HCT116 (cell line): Measurements from ENCODE around the gene RCOR1. TPM values are rescaled to one million over a fixed set of nuclear protein-coding genes. Genes with fewer than 3 reads are reported as not detected.
"Not testable (repeated sequence)": the region's sequence is repeated elsewhere in the genome, so short reads cannot be mapped to it uniquely, and the experiment has no call there.

Experiments used
- ATAC-seq: fragments of 200-7000 bp; cut with Tn5 transposase; 2 replicates; pipeline ENCODE4 v1.9.1; 2020; ENCODE audit warnings: mild to moderate bottlenecking, moderate library complexity
- BruUV-seq: library from RNA; stranded (reverse); fragments of 400-500 nt; replicated peaks from 2 replicates; lab custom pipeline; 2021; lab: Mats Ljungman, UMichigan
- CTCF ChIA-PET: fragments of 300-600 bp; sonication (Branson Sonifier 250); formaldehyde crosslinking; loops from one replicate; lab custom pipeline; 2021; ENCODE audit warnings: antibody characterized with exemption; lab: Charles Lee
- POLR2A ChIA-PET: fragments of 300-600, 350-600 bp; sonication (Branson Sonifier 250); formaldehyde crosslinking; loops from one replicate; lab custom pipeline; 2021; ENCODE audit warnings: antibody characterized with exemption; lab: Charles Lee
- RAD21 ChIA-PET, 2 experiments: fragments of 300-600 bp; sonication (Branson Sonifier 250); formaldehyde crosslinking; loops; one replicate each; lab custom pipeline; 2023; ENCODE audit warnings: low total read pairs in 2 of 2; ENCODE audit not compliant: uncharacterized antibody in 2 of 2, unreplicated experiment in 2 of 2, low non-redundant PET in 1 of 2; lab: Charles Lee
- DNase-seq: peaks from one replicate; pipeline ENCODE4 v3.0.0-alpha.2; 2010; ENCODE audit warnings: low read depth, low spot score
- H2AFZ ChIP-seq: fragments of 200-600 bp; shearing (Covaris generic), sonication (generic); 2 replicates; pipeline ENCODE4 v1.6.1; 2017; ENCODE audit warnings: low read depth, mixed run types, mixed read lengths, antibody characterized with exemption, low read length; ENCODE audit not compliant: poor library complexity, severe bottlenecking
- H3K27ac ChIP-seq: 2 replicates; pipeline ENCODE4 v1.5.1; 2012; ENCODE audit warnings: low read depth, low read length
- H3K27me3 ChIP-seq: fragments of 200-600 bp; sonication (generic); 2 replicates; pipeline ENCODE4 v1.6.1; 2016; ENCODE audit warnings: mixed run types, low read length, mixed read lengths; ENCODE audit not compliant: insufficient read depth
- H3K36me3 ChIP-seq, 2 experiments: fragments of 200-500 bp in 1 of 2; fragments of 200-600 bp in 1 of 2; sonication (Bioruptor generic) in 1 of 2; sonication (generic) in 1 of 2; 2 replicates each; pipeline versions ENCODE4 v1.5.1 to v1.6.1; 2014 to 2016; ENCODE audit warnings: low read length in 2 of 2, inconsistent platforms in 1 of 2, mixed read lengths in 1 of 2, mixed run types in 1 of 2; ENCODE audit not compliant: insufficient read depth in 2 of 2, control insufficient read depth in 1 of 2
- H3K4me1 ChIP-seq, 2 experiments: fragments of 200-600 bp in 1 of 2; sonication (generic) in 1 of 2; 2 replicates each; pipeline versions ENCODE4 v1.5.1 to v1.6.1; 2012 to 2017; ENCODE audit warnings: low read length in 2 of 2, inconsistent platforms in 1 of 2, mild to moderate bottlenecking in 1 of 2, mixed read lengths in 1 of 2, mixed run types in 1 of 2, moderate library complexity in 1 of 2; ENCODE audit not compliant: insufficient read depth in 2 of 2, control insufficient read depth in 1 of 2
- H3K4me2 ChIP-seq: fragments of 200-600 bp; sonication (generic); 2 replicates; pipeline ENCODE4 v1.6.1; 2017; ENCODE audit warnings: mixed run types, low read length, mixed read lengths
- H3K4me3 ChIP-seq, 2 experiments: fragments of 200-600 bp in 1 of 2; sonication (generic) in 1 of 2; replicated peaks in 1 of 2; 2 replicates each; pipeline ENCODE4 v1.5.1; 2011 to 2016; ENCODE audit warnings: low read length in 2 of 2, control low read depth in 1 of 2, low read depth in 1 of 2, mild to moderate bottlenecking in 1 of 2, mixed read lengths in 1 of 2, mixed run types in 1 of 2
- H3K79me2 ChIP-seq: fragments of 200-600 bp; sonication (generic); 2 replicates; pipeline ENCODE4 v1.6.1; 2017; ENCODE audit warnings: mild to moderate bottlenecking, mixed run types, low read length, moderate library complexity, mixed read lengths; ENCODE audit not compliant: insufficient read depth
- H3K9ac ChIP-seq: fragments of 200-600 bp; sonication (generic); 2 replicates; pipeline ENCODE4 v1.6.1; 2016; ENCODE audit warnings: low read length, mixed read lengths
- H3K9me2 ChIP-seq: fragments of 200-600 bp; sonication (generic), shearing (Covaris generic); 2 replicates; pipeline ENCODE4 v1.6.1; 2017; ENCODE audit warnings: mixed run types, mild to moderate bottlenecking, moderate library complexity; ENCODE audit not compliant: insufficient read depth
- H3K9me3 ChIP-seq, 2 experiments: fragments of 200-500 bp in 1 of 2; fragments of 200-600 bp in 1 of 2; sonication (Bioruptor generic) in 1 of 2; sonication (generic) in 1 of 2; 2 replicates each; pipeline ENCODE4 v1.6.1; 2014 to 2017; ENCODE audit warnings: low read length in 2 of 2, mixed read lengths in 2 of 2, inconsistent platforms in 1 of 2, low read depth in 1 of 2, mild to moderate bottlenecking in 1 of 2, mixed run types in 1 of 2, moderate library complexity in 1 of 2; ENCODE audit not compliant: control insufficient read depth in 1 of 2, insufficient read depth in 1 of 2
- H4K20me1 ChIP-seq: fragments of 200-600 bp; sonication (generic), shearing (Covaris generic); 2 replicates; pipeline ENCODE4 v1.6.1; 2017; ENCODE audit warnings: mixed run types, mild to moderate bottlenecking, moderate library complexity; ENCODE audit not compliant: insufficient read depth
- ATF3 ChIP-seq: IDR thresholded peaks from 2 replicates; pipeline ENCODE4 v1.6.1; 2012
- CBX3 ChIP-seq: IDR thresholded peaks from 2 replicates; pipeline ENCODE4 v1.6.1; 2012; ENCODE audit warnings: low read depth
- ZBTB33 ChIP-seq: IDR thresholded peaks from 2 replicates; pipeline ENCODE4 v1.6.1; 2011; ENCODE audit warnings: mild to moderate bottlenecking, low read length, moderate library complexity; ENCODE audit not compliant: insufficient replicate concordance; ENCODE audit errors: extremely low read depth
- intact Hi-C: fragments of 100-400 bp; cut with micrococcal nuclease; formaldehyde crosslinking; loops from 2 replicates; pipeline ENCODE4 v1.10.0; 2022
- total RNA-seq: library from RNA; stranded (reverse); gene quantifications from one replicate; pipeline ENCODE4 v1.2.1, GENCODE V29; 2021; ENCODE audit not compliant: unreplicated experiment

Gene RCOR1
- total RNA-seq, 1 experiment from 2014 or later, result 30.7 TPM

- no peaks in the 10 kb centered on the region for H3K9me2 ChIP-seq
- POLR2A ChIA-PET, result no interaction called here
- no peak overlapping the region for H3K4me2 ChIP-seq
- RAD21 ChIA-PET, result no interaction called here
- H4K20me1 ChIP-seq, result no peaks in the 10 kb centered on the region
- no peaks in the 10 kb centered on the region for H3K9me3 ChIP-seq
- TF ChIP-seq CBX3 (no peak), ATF3 (no peak), ZBTB33 (no peak)
- H3K36me3 ChIP-seq, result no peaks in the 10 kb centered on the region
- DNase-seq (no peak), ATAC-seq (no peak)
- intact Hi-C loops, result no loop called here
- CTCF ChIA-PET, result no interaction called here
- no peak overlapping the region for H3K4me3 ChIP-seq
- H2AFZ ChIP-seq, result no peak overlapping the region
- H3K79me2 ChIP-seq, result no peaks in the 10 kb centered on the region
- BruUV-seq, result no TSS peak
- no peak overlapping the region for H3K27ac ChIP-seq
- no peak overlapping the region for H3K9ac ChIP-seq
- peaks cover 16 to 26% of the 10 kb centered on the region in 2 experiments for H3K4me1 ChIP-seq
- no peaks in the 10 kb centered on the region for H3K27me3 ChIP-seq
These were observed 20.9 kb upstream of the RCOR1 start for GRCh38 chr14:102571478-102572042.

GRCh38 chr14:102573161-102573560 is 19.3 kb upstream of the RCOR1 start:
- H3K79me2 ChIP-seq, RAD21 ChIA-PET, H3K4me3 ChIP-seq, H3K9me2 ChIP-seq, H3K27me3 ChIP-seq, H2AFZ ChIP-seq, H4K20me1 ChIP-seq, H3K9me3 ChIP-seq, intact Hi-C loops, H3K4me2 ChIP-seq, DNase-seq, H3K36me3 ChIP-seq, ATAC-seq, H3K9ac ChIP-seq, H3K27ac ChIP-seq, BruUV-seq: not testable (repeated sequence)
- H3K4me1 ChIP-seq, result peaks cover 7 to 17% of the 10 kb centered on the region in 2 experiments
- POLR2A ChIA-PET, result interaction anchor here (0.6 kb wide), 1 partner anchor 261 kb away, joined by 4 read pairs; no protein-coding TSS in a partner anchor
- CTCF ChIA-PET, result interaction anchor here (1.6 kb wide), 1 partner anchor 49 kb away, joined by 4 read pairs; no protein-coding TSS in a partner anchor
